Caco-2 (cell line): ENCODE results near the gene RFX7. TPM values are rescaled to one million over a fixed set of nuclear protein-coding genes. Genes with fewer than 3 reads are reported as not detected.

ENCODE experiments used
- BruUV-seq: library from RNA; stranded (reverse); fragments of 400-500 nt; replicated peaks from 2 replicates; lab custom pipeline; 2021; lab: Mats Ljungman, UMichigan
- CTCF ChIA-PET: fragments of 300-600 bp; sonication (Branson Sonifier 250); formaldehyde crosslinking; loops from one replicate; lab custom pipeline; 2022; ENCODE audit warnings: antibody characterized with exemption; lab: Charles Lee
- POLR2A ChIA-PET: fragments of 300-600 bp; sonication (Branson Sonifier 250); formaldehyde crosslinking; loops from one replicate; lab custom pipeline; 2022; ENCODE audit warnings: antibody characterized with exemption; lab: Charles Lee
- DNase-seq, 2 experiments: peaks; one replicate each; pipeline versions ENCODE4 v3.0.0 to v3.0.0-alpha.2; 2020 to 2022
- H3K27me3 ChIP-seq: replicated peaks from 2 replicates; pipeline ENCODE4 v1.6.0; 2011; ENCODE audit warnings: low read length; ENCODE audit not compliant: control insufficient read depth, insufficient read depth
- H3K36me3 ChIP-seq: 2 replicates; pipeline ENCODE4 v1.5.1; 2011; ENCODE audit warnings: low read length; ENCODE audit not compliant: control insufficient read depth, insufficient read depth
- H3K4me1 ChIP-seq: fragments of 250-450 bp; sonication (Bioruptor Pico); 2 replicates; pipeline ENCODE4 v1.5.1; 2020; ENCODE audit warnings: mild to moderate bottlenecking
- H3K4me3 ChIP-seq: 2 replicates; pipeline ENCODE4 v1.5.1; 2011; ENCODE audit warnings: low read depth, mild to moderate bottlenecking, control low read depth, low read length
- H3K9me3 ChIP-seq: fragments of 250-450 bp; sonication (Bioruptor Pico); 2 replicates; pipeline ENCODE4 v1.5.1; 2020; ENCODE audit warnings: mild to moderate bottlenecking, moderate library complexity
- H3K27ac Mint-ChIP-seq: one replicate; pipeline ENCODE4 v1.8.0; 2022; ENCODE audit warnings: mixed read lengths; ENCODE audit not compliant: unreplicated experiment
- H3K27me3 Mint-ChIP-seq: one replicate; pipeline ENCODE4 v1.8.0; 2022; ENCODE audit warnings: mixed read lengths; ENCODE audit not compliant: insufficient read depth, unreplicated experiment
- H3K36me3 Mint-ChIP-seq: one replicate; pipeline ENCODE4 v1.8.0; 2022; ENCODE audit warnings: mild to moderate bottlenecking, mixed read lengths; ENCODE audit not compliant: insufficient read depth, unreplicated experiment
- H3K4me1 Mint-ChIP-seq: one replicate; pipeline ENCODE4 v1.8.0; 2022; ENCODE audit warnings: low read depth, mixed read lengths; ENCODE audit not compliant: unreplicated experiment
- H3K4me3 Mint-ChIP-seq: one replicate; pipeline ENCODE4 v1.8.0; 2022; ENCODE audit warnings: mild to moderate bottlenecking, moderate library complexity, mixed read lengths; ENCODE audit not compliant: unreplicated experiment
- H3K9me3 Mint-ChIP-seq: one replicate; pipeline ENCODE4 v1.8.0; 2022; ENCODE audit warnings: mixed read lengths; ENCODE audit not compliant: unreplicated experiment
- CTCF ChIP-seq, 2 experiments: fragments of 200-600 bp in 1 of 2; IDR thresholded peaks; 1 replicate in 1 of 2; 2 replicates in 1 of 2; pipeline versions ENCODE4 v1.5.1 to v1.8.0; 2011 to 2022; ENCODE audit warnings: antibody characterized with exemption in 1 of 2, control low read depth in 1 of 2, inconsistent platforms in 1 of 2, low read depth in 1 of 2, low read length in 1 of 2, mild to moderate bottlenecking in 1 of 2, moderate library complexity in 1 of 2; ENCODE audit not compliant: insufficient read depth in 1 of 2, severe bottlenecking in 1 of 2, unreplicated experiment in 1 of 2
- intact Hi-C: fragments of 100-400 bp; cut with micrococcal nuclease; formaldehyde crosslinking; loops from one replicate; pipeline ENCODE4 v1.10.0; 2022; ENCODE audit not compliant: unreplicated experiment
- total RNA-seq: library from RNA; stranded (reverse); gene quantifications from 2 replicates; pipeline ENCODE4 v1.2.3, GENCODE V29; 2022

The RFX7 gene
- total RNA-seq, 1 experiment from 2014 or later, result 8.7 TPM

- H3K36me3 Mint-ChIP-seq, result no peaks in the 10 kb centered on the region
- no peak overlapping the region for H3K27ac Mint-ChIP-seq
- Histone ChIP-seq H3K4me3 (no peak overlapping the region), H3K36me3 (no peaks in the 10 kb centered on the region), H3K9me3 (no peaks in the 10 kb centered on the region), H3K27me3 (no peaks in the 10 kb centered on the region), H3K4me1 (no peaks in the 10 kb centered on the region)
- intact Hi-C loops, result no loop called here
- POLR2A ChIA-PET, result no interaction called here
- BruUV-seq, result no TSS peak
- DNase-seq, result no peak
- no peak overlapping the region for H3K4me3 Mint-ChIP-seq
- CTCF ChIA-PET, result no interaction called here
- H3K27me3 Mint-ChIP-seq, result no peaks in the 10 kb centered on the region
- no peaks in the 10 kb centered on the region for H3K4me1 Mint-ChIP-seq
- no peak for TF ChIP-seq CTCF (IDR thresholded peaks at IDR 0.05; ENCODE audit: insufficient read depth in 1 of 2, low read depth in 1 of 2, low read length in 1 of 2, severe bottlenecking in 1 of 2, unreplicated experiment in 1 of 2)
- H3K9me3 Mint-ChIP-seq, result peaks cover 8% of the 10 kb centered on the region
Measured at GRCh38 chr15:56184516-56184915, 59.2 kb downstream of the RFX7 start.

- peaks cover 8% of the 10 kb centered on the region for H3K9me3 Mint-ChIP-seq
Measured at GRCh38 chr15:56180851-56181250, 62.8 kb downstream of the RFX7 start.

GRCh38 chr15:56176996-56177395, 66.7 kb downstream of the RFX7 start:
- no peaks in the 10 kb centered on the region for H3K4me1 Mint-ChIP-seq
- Histone ChIP-seq H3K36me3 (no peaks in the 10 kb centered on the region), H3K9me3 (no peaks in the 10 kb centered on the region), H3K4me1 (no peaks in the 10 kb centered on the region), H3K4me3 (no peak overlapping the region), H3K27me3 (no peaks in the 10 kb centered on the region)
- ChIA-PET CTCF (no interaction called here), POLR2A (no interaction called here)
- no peaks in the 10 kb centered on the region for H3K36me3 Mint-ChIP-seq
- intact Hi-C loops, result no loop called here
- H3K9me3 Mint-ChIP-seq, result peaks cover under 1% of the 10 kb centered on the region
- no TSS peak for BruUV-seq
- no peak for TF ChIP-seq CTCF (IDR thresholded peaks at IDR 0.05; ENCODE audit: insufficient read depth in 1 of 2, low read depth in 1 of 2, low read length in 1 of 2, severe bottlenecking in 1 of 2, unreplicated experiment in 1 of 2)
- no peak overlapping the region for H3K27ac Mint-ChIP-seq
- no peak overlapping the region for H3K4me3 Mint-ChIP-seq
- no peak for DNase-seq
- no peaks in the 10 kb centered on the region for H3K27me3 Mint-ChIP-seq

More at GRCh38 chr15:56180851-56181250, 62.8 kb downstream of the RFX7 start:
- no TSS peak for BruUV-seq
- POLR2A ChIA-PET, result no interaction called here
- no peak for DNase-seq
- intact Hi-C loops, result no loop called here
- Histone ChIP-seq H3K27me3 (no peaks in the 10 kb centered on the region), H3K4me3 (no peak overlapping the region), H3K36me3 (no peaks in the 10 kb centered on the region), H3K4me1 (no peaks in the 10 kb centered on the region), H3K9me3 (no peaks in the 10 kb centered on the region)
- Mint-ChIP-seq H3K27me3 (no peaks in the 10 kb centered on the region), H3K27ac (no peak overlapping the region), H3K4me3 (no peak overlapping the region), H3K4me1 (no peaks in the 10 kb centered on the region), H3K36me3 (no peaks in the 10 kb centered on the region)
- CTCF ChIA-PET, result no interaction called here
- no peak for TF ChIP-seq CTCF (IDR thresholded peaks at IDR 0.05; ENCODE audit: insufficient read depth in 1 of 2, low read depth in 1 of 2, low read length in 1 of 2, severe bottlenecking in 1 of 2, unreplicated experiment in 1 of 2)
